OCI-LY1 (cell line): Measurements from ENCODE around the gene CEP57.

Source experiments
- H2AFZ ChIP-seq: fragments of 200-600 bp; sonication (generic), shearing (Covaris generic); 2 replicates; pipeline ENCODE4 v1.6.0; 2014; ENCODE audit warnings: antibody characterized with exemption, mild to moderate bottlenecking, low read length
- H3F3A ChIP-seq: fragments of 200-600 bp; sonication (generic), shearing (Covaris generic); 2 replicates; pipeline ENCODE4 v1.6.0; 2014; ENCODE audit warnings: mild to moderate bottlenecking, antibody characterized with exemption, low read length, moderate library complexity; ENCODE audit not compliant: insufficient read depth
- H3K27ac ChIP-seq: fragments of 200-600 bp; sonication (generic); 2 replicates; pipeline ENCODE4 v1.5.1; 2014; ENCODE audit warnings: low read length, mixed run types, mild to moderate bottlenecking, low read depth; ENCODE audit not compliant: poor library complexity, severe bottlenecking
- H3K27me3 ChIP-seq: fragments of 200-600 bp; sonication (generic); 2 replicates; pipeline ENCODE4 v1.6.0; 2014; ENCODE audit warnings: antibody characterized with exemption, mild to moderate bottlenecking, low read length, moderate library complexity; ENCODE audit not compliant: insufficient read depth
- H3K36me3 ChIP-seq: fragments of 200-600 bp; sonication (generic); 2 replicates; pipeline ENCODE4 v1.6.1; 2014; ENCODE audit warnings: mild to moderate bottlenecking, antibody characterized with exemption, low read length, moderate library complexity, mixed read lengths; ENCODE audit not compliant: insufficient read depth
- H3K4me1 ChIP-seq: fragments of 200-600 bp; sonication (generic); 2 replicates; pipeline ENCODE4 v1.5.1; 2014; ENCODE audit warnings: mild to moderate bottlenecking, low read length, moderate library complexity; ENCODE audit not compliant: insufficient read depth, severe bottlenecking
- H3K4me2 ChIP-seq: fragments of 200-600 bp; sonication (generic), shearing (Covaris generic); 2 replicates; pipeline ENCODE4 v1.6.1; 2014; ENCODE audit warnings: low read length
- H3K4me3 ChIP-seq: fragments of 200-600 bp; sonication (generic); 2 replicates; pipeline ENCODE4 v1.5.1; 2014; ENCODE audit warnings: low read length, low read depth, mild to moderate bottlenecking, mixed read lengths; ENCODE audit not compliant: poor library complexity, severe bottlenecking
- H3K79me2 ChIP-seq: fragments of 200-600 bp; shearing (Covaris generic); 2 replicates; pipeline ENCODE4 v1.6.1; 2016; ENCODE audit warnings: mixed run types, low read length, mixed read lengths; ENCODE audit not compliant: insufficient read depth
- H3K9ac ChIP-seq: fragments of 200-600 bp; sonication (generic), shearing (Covaris generic); 2 replicates; pipeline ENCODE4 v1.6.1; 2014; ENCODE audit warnings: mild to moderate bottlenecking, low read length, mixed read lengths
- H3K9me2 ChIP-seq: fragments of 200-600 bp; sonication (generic), shearing (Covaris generic); 2 replicates; pipeline ENCODE4 v1.6.1; 2014; ENCODE audit warnings: low read depth, mild to moderate bottlenecking, low read length, mixed read lengths
- H3K9me3 ChIP-seq: fragments of 200-600 bp; shearing (Covaris generic); 2 replicates; pipeline ENCODE4 v1.6.1; 2014; ENCODE audit warnings: low read length, mixed read lengths
- H4K20me1 ChIP-seq: fragments of 200-600 bp; sonication (generic), shearing (Covaris generic); 2 replicates; pipeline ENCODE4 v1.6.0; 2016; ENCODE audit warnings: mild to moderate bottlenecking, low read length; ENCODE audit not compliant: insufficient read depth
- CTCF ChIP-seq: fragments of 200-600 bp; sonication (generic), shearing (Covaris generic); IDR thresholded peaks from 2 replicates; pipeline ENCODE4 v1.5.1; 2017; ENCODE audit warnings: mild to moderate bottlenecking, antibody characterized with exemption, low read length, moderate library complexity, mixed read lengths
- EZH2 ChIP-seq: fragments of 200-600 bp; sonication (generic), shearing (Covaris generic); IDR thresholded peaks from 2 replicates; pipeline ENCODE4 v1.8.0; 2017; ENCODE audit warnings: borderline replicate concordance, mixed run types, mild to moderate bottlenecking, antibody characterized with exemption, low read length, moderate library complexity, mixed read lengths

The CEP57 gene

GRCh38 chr11:95816037-95816436 is 25.7 kb downstream of the CEP57 start:
- Histone ChIP-seq H3K9me3 (no peaks in the 10 kb centered on the region), H3F3A (0 out of 2 replicates have a peak, but pooled peaks cover 4% of the 10 kb centered on the region), H3K27ac (no peak overlapping the region), H3K27me3 (no peaks in the 10 kb centered on the region), H3K4me2 (no peak overlapping the region), H2AFZ (no peak overlapping the region), H3K9ac (no peak overlapping the region), H3K4me1 (no peaks in the 10 kb centered on the region), H3K79me2 (no peaks in the 10 kb centered on the region), H3K36me3 (peaks cover 36% of the 10 kb centered on the region; the same call in 1 of the 2 replicates), H3K9me2 (no peaks in the 10 kb centered on the region), H3K4me3 (no peak overlapping the region), H4K20me1 (no peaks in the 10 kb centered on the region)
- TF ChIP-seq EZH2 (no peak), CTCF (no peak)

GRCh38 chr11:95821640-95822039 is 31.3 kb downstream of the CEP57 start:
- peaks cover 50% of the 10 kb centered on the region; the same call in 1 of the 2 replicates for H3K36me3 ChIP-seq

GRCh38 chr11:95827696-95828095 is 37.4 kb downstream of the CEP57 start:
- H3K27me3 ChIP-seq, result no peaks in the 10 kb centered on the region
- H3K9me3 ChIP-seq, result no peaks in the 10 kb centered on the region
- no peak overlapping the region for H3K4me3 ChIP-seq
- H3K36me3 ChIP-seq, result peaks cover 65% of the 10 kb centered on the region
- no peak overlapping the region for H3K4me2 ChIP-seq
- no peaks in the 10 kb centered on the region for H3K4me1 ChIP-seq
- no peak overlapping the region for H3K27ac ChIP-seq
- no peaks in the 10 kb centered on the region for H3F3A ChIP-seq
- H2AFZ ChIP-seq, result no peak overlapping the region
- no peak overlapping the region for H3K9ac ChIP-seq
- no peaks in the 10 kb centered on the region for H3K79me2 ChIP-seq
- H3K9me2 ChIP-seq, result no peaks in the 10 kb centered on the region
- TF ChIP-seq EZH2, result no peak
- TF ChIP-seq CTCF, result no peak
- H4K20me1 ChIP-seq, result no peaks in the 10 kb centered on the region

More at GRCh38 chr11:95821640-95822039, 31.3 kb downstream of the CEP57 start:
- Histone ChIP-seq H2AFZ (no peak overlapping the region), H3K27me3 (no peaks in the 10 kb centered on the region), H3K9me3 (no peaks in the 10 kb centered on the region), H3K9me2 (no peaks in the 10 kb centered on the region), H3K27ac (no peak overlapping the region), H3K4me2 (no peak overlapping the region), H4K20me1 (no peaks in the 10 kb centered on the region), H3K4me1 (no peaks in the 10 kb centered on the region), H3F3A (no peaks in the 10 kb centered on the region), H3K4me3 (no peak overlapping the region), H3K9ac (no peak overlapping the region), H3K79me2 (no peaks in the 10 kb centered on the region)
- TF ChIP-seq CTCF (no peak), EZH2 (no peak)
